K562 (cell line): Measurements from ENCODE around the gene NCCRP1. TPM values are rescaled to one million over a fixed set of nuclear protein-coding genes. Genes with fewer than 3 reads are reported as not detected.

Experiments used
- CBX3 ChIP-seq, 2 experiments: IDR thresholded peaks; 1 replicate in 1 of 2; 2 replicates in 1 of 2; pipeline ENCODE4 v1.6.1; 2012; ENCODE audit warnings: inconsistent platforms in 2 of 2, low read length in 2 of 2, borderline replicate concordance in 1 of 2, control low read depth in 1 of 2
- EGR1 ChIP-seq: fragments of 450-650 bp; conservative IDR thresholded peaks from 2 replicates; pipeline ENCODE4 v1.6.1; 2017; ENCODE audit warnings: mild to moderate bottlenecking
- HMBOX1 ChIP-seq: sonication (generic); IDR thresholded peaks from 2 replicates; pipeline ENCODE4 v1.6.1; 2016
- MLX ChIP-seq, 2 experiments: fragments of 450-650 bp in 1 of 2; sonication (generic) in 1 of 2; formaldehyde crosslinking; conservative IDR thresholded peaks; 2 replicates each; pipeline versions ENCODE4 v1.4.0 to v1.8.1; 2020 to 2022; ENCODE audit warnings: mild to moderate bottlenecking in 1 of 2, missing genetic modification reagents in 1 of 2
- NFE2 ChIP-seq: IDR thresholded peaks from 2 replicates; pipeline ENCODE4 v1.6.1; 2014; ENCODE audit warnings: antibody characterized with exemption, low read depth
- PHF21A ChIP-seq: fragments of 450-650 bp; IDR thresholded peaks from 2 replicates; pipeline ENCODE4 v1.6.1; 2017; ENCODE audit warnings: low read depth, borderline replicate concordance
- PRMT5 ChIP-seq: sonication (generic); formaldehyde crosslinking; IDR thresholded peaks from 2 replicates; pipeline ENCODE4 v1.5.0; 2020; ENCODE audit warnings: missing genetic modification reagents
- PTTG1 ChIP-seq: fragments of 450-650 bp; IDR thresholded peaks from 2 replicates; pipeline ENCODE4 v1.6.1; 2016; ENCODE audit warnings: low read depth, mild to moderate bottlenecking, missing genetic modification characterization, missing compliant biosample characterization
- SMAD1 ChIP-seq: fragments of 150-350 bp; IDR thresholded peaks from 2 replicates; pipeline ENCODE4 v1.6.1; 2014; ENCODE audit warnings: low read length, low read depth; ENCODE audit not compliant: partially characterized antibody
- TAF1 ChIP-seq: IDR thresholded peaks from 2 replicates; pipeline ENCODE4 v1.6.1; 2011; ENCODE audit warnings: mild to moderate bottlenecking, low read length, moderate library complexity; ENCODE audit not compliant: insufficient read depth, control insufficient read depth, severe bottlenecking; ENCODE audit errors: extremely low read depth
- TEAD1 ChIP-seq, 2 experiments: fragments of 450-650 bp in 1 of 2; sonication (generic) in 1 of 2; formaldehyde crosslinking; IDR thresholded peaks; 2 replicates each; pipeline versions ENCODE4 v1.4.0 to v1.8.0; 2020 to 2022; ENCODE audit warnings: mild to moderate bottlenecking in 2 of 2, missing genetic modification reagents in 1 of 2
- TEAD2 ChIP-seq: fragments of 450-650 bp; IDR thresholded peaks from 2 replicates; pipeline ENCODE4 v1.6.1; 2016; ENCODE audit warnings: missing genetic modification characterization, control low read depth, missing compliant biosample characterization
- THRA ChIP-seq: fragments of 450-650 bp; IDR thresholded peaks from 2 replicates; pipeline ENCODE4 v1.6.1; 2017; ENCODE audit warnings: mild to moderate bottlenecking, moderate library complexity
- TRIM24 ChIP-seq, 2 experiments: fragments of 450-650 bp; IDR thresholded peaks; 2 replicates each; pipeline ENCODE4 v1.6.1; 2016
- ZNF3 ChIP-seq: fragments of 250-450 bp; sonication (Bioruptor Pico); IDR thresholded peaks from 2 replicates; pipeline ENCODE4 v1.5.0; 2021; ENCODE audit warnings: mild to moderate bottlenecking, moderate library complexity
- ZNF354B ChIP-seq: fragments of 250-450 bp; sonication (Bioruptor Pico); IDR thresholded peaks from 2 replicates; pipeline ENCODE4 v1.4.0; 2020
- ZNF384 ChIP-seq: IDR thresholded peaks from 2 replicates; pipeline ENCODE4 v1.6.1; 2012; ENCODE audit warnings: low read depth, low read length, improper control_type of control experiment
- ZNF408 ChIP-seq: fragments of 250-450 bp; sonication (Bioruptor Pico); IDR thresholded peaks from 2 replicates; pipeline ENCODE4 v1.4.0; 2020; ENCODE audit warnings: low read depth, mild to moderate bottlenecking, moderate library complexity
- ZNF75A ChIP-seq: fragments of 450-650 bp; formaldehyde crosslinking; IDR thresholded peaks from 2 replicates; pipeline ENCODE4 v1.4.0; 2020; ENCODE audit warnings: mild to moderate bottlenecking
- polyA plus RNA-seq, 8 experiments: library from polyadenylated mRNA; depleted of rRNA in 4 of 8; stranded (reverse) in 5 of 8; unstranded in 3 of 8; fragments of >200 nt; fragmentation: Nextera tagmentation in 2 of 8; fragmentation: Illumina TruSeq in 1 of 8; extraction: Ambion mirVana in 2 of 8; extraction: Trizol in 1 of 8; gene quantifications; 2 replicates each; pipeline versions ENCODE4 v1.2.1 to v1.2.3, GENCODE V29; 2011 to 2014; ENCODE audit warnings: inconsistent platforms in 1 of 8, missing spikeins in 1 of 8
- total RNA-seq, 7 experiments: library from RNA; depleted of rRNA in 6 of 7; stranded (reverse); fragments of >200 nt in 6 of 7; fragmentation: Illumina TruSeq in 2 of 7; extraction: Trizol in 2 of 7; gene quantifications; 2 replicates each; pipeline versions ENCODE4 v1.2.1 to v1.2.3, GENCODE V29; 2011 to 2021; ENCODE audit warnings: low replicate concordance in 1 of 7
- TF ChIP-seq, protein P1 (sequence below), 2 experiments: fragments of 150-350 bp in 1 of 2; IDR thresholded peaks; 2 replicates each; pipeline ENCODE4 v1.6.1; 2012 to 2016; ENCODE audit warnings: low read depth in 2 of 2, low read length in 2 of 2, mild to moderate bottlenecking in 1 of 2, moderate library complexity in 1 of 2
- TF ChIP-seq, protein P2 (sequence below): IDR thresholded peaks from 3 replicates; pipeline ENCODE4 v1.6.1; 2011; ENCODE audit warnings: borderline replicate concordance, mild to moderate bottlenecking, moderate library complexity; ENCODE audit not compliant: insufficient read length; ENCODE audit errors: extremely low read depth

NCCRP1 gene
- total and polyA plus RNA-seq, 9 of the 15 experiments (the other 6 are each of a cell fraction or from before 2014, with no cell fraction given), result 0.05 TPM; not detected in 8

DNA sequence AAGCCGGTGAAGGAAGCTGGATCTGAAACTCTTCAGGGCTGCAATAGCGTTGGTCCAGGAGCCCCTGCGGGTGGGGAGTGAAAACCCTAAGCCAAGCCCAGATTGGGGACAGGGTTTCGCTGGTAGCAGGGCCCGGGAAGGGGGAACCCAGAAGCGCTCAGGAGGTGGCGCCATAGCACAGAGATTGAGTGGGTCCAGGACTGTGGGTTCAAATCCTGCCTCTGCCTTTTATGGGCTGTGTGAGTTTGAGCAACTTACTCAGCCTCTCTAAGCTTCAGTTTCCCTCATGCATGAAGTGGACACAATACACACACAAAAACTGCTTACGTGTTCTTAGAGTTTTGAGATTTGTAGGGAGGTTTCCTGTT lies 15.6 kb downstream of the NCCRP1 start (continued):
- TF ChIP-seq, protein P1, sequence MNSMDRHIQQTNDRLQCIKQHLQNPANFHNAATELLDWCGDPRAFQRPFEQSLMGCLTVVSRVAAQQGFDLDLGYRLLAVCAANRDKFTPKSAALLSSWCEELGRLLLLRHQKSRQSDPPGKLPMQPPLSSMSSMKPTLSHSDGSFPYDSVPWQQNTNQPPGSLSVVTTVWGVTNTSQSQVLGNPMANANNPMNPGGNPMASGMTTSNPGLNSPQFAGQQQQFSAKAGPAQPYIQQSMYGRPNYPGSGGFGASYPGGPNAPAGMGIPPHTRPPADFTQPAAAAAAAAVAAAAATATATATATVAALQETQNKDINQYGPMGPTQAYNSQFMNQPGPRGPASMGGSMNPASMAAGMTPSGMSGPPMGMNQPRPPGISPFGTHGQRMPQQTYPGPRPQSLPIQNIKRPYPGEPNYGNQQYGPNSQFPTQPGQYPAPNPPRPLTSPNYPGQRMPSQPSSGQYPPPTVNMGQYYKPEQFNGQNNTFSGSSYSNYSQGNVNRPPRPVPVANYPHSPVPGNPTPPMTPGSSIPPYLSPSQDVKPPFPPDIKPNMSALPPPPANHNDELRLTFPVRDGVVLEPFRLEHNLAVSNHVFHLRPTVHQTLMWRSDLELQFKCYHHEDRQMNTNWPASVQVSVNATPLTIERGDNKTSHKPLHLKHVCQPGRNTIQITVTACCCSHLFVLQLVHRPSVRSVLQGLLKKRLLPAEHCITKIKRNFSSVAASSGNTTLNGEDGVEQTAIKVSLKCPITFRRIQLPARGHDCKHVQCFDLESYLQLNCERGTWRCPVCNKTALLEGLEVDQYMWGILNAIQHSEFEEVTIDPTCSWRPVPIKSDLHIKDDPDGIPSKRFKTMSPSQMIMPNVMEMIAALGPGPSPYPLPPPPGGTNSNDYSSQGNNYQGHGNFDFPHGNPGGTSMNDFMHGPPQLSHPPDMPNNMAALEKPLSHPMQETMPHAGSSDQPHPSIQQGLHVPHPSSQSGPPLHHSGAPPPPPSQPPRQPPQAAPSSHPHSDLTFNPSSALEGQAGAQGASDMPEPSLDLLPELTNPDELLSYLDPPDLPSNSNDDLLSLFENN (IDR thresholded peaks at IDR 0.05; ENCODE audit: low read depth in 2 of 2, low read length in 2 of 2), result no peak
- TF ChIP-seq NFE2 (no peak), ZNF384 (no peak), TEAD2 (tag) (no peak), THRA (no peak), EGR1 (no peak), PRMT5 (CRISPR knock-in tag) (no peak), ZNF354B (CRISPR knock-in tag) (no peak), TAF1 (no peak), TEAD1 (CRISPR knock-in tag; IDR thresholded peaks at IDR 0.05) (no peak), TRIM24 (IDR thresholded peaks at IDR 0.05) (no peak), PHF21A (no peak), MLX (CRISPR knock-in tag; conservative IDR thresholded peaks at IDR 0.05) (no peak), CBX3 (IDR thresholded peaks at IDR 0.05; ENCODE audit: borderline replicate concordance in 1 of 2, low read length in 2 of 2) (no peak), ZNF408 (CRISPR knock-in tag) (no peak), ZNF3 (no peak), SMAD1 (no peak), HMBOX1 (no peak), PTTG1 (tag) (no peak), ZNF75A (CRISPR knock-in tag) (no peak)
- TF ChIP-seq, protein P2, sequence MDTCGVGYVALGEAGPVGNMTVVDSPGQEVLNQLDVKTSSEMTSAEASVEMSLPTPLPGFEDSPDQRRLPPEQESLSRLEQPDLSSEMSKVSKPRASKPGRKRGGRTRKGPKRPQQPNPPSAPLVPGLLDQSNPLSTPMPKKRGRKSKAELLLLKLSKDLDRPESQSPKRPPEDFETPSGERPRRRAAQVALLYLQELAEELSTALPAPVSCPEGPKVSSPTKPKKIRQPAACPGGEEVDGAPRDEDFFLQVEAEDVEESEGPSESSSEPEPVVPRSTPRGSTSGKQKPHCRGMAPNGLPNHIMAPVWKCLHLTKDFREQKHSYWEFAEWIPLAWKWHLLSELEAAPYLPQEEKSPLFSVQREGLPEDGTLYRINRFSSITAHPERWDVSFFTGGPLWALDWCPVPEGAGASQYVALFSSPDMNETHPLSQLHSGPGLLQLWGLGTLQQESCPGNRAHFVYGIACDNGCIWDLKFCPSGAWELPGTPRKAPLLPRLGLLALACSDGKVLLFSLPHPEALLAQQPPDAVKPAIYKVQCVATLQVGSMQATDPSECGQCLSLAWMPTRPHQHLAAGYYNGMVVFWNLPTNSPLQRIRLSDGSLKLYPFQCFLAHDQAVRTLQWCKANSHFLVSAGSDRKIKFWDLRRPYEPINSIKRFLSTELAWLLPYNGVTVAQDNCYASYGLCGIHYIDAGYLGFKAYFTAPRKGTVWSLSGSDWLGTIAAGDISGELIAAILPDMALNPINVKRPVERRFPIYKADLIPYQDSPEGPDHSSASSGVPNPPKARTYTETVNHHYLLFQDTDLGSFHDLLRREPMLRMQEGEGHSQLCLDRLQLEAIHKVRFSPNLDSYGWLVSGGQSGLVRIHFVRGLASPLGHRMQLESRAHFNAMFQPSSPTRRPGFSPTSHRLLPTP, result peak; percentile 84
